ENCODE results near the gene FBXO31.

The FBXO31 gene

DNA sequence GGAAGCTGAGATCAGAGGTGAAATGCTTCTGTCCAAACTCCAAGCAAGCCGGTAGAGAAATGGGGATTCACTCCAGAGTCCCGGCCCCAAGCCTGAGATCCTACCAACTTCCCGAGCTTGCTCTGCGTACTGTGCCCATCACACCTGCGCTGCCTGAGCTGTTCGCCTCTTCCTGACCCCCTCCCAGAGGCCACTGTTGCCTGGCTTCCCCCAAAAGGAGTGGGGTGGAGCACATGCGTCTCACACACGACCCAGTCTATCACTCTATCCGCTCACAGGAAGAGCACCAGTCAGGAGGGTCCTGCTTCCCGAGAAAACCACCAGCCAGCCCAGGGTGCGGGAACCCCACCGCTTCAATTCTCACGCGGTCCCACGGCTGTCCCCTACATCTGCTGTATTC lies 52.9 kb downstream of the FBXO31 start:
- FAIRE-seq (no peak), DNase-seq (ENCODE audit: low spot score) (no peak)

DNA sequence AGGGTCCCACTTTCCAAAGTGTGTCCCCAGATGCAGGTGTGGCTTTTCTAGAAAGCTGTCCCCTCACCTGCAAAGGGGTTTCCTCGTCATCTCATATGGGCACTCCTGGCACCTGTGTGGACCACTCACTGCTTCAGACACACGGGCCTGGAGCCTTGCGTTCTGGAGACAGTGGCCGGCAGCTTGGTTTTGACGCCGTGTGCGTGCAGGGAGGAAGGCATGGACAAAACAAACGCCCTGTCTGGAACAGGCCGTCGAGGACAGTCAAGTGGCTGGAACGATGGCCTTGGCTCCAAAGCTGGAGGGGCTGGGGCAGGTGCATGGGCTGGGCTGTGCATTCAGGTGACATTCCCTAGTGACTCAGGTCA lies 53.3 kb downstream of the FBXO31 start:
- no peak for DNase-seq (ENCODE audit: low spot score)
- FAIRE-seq, result no peak

DNA sequence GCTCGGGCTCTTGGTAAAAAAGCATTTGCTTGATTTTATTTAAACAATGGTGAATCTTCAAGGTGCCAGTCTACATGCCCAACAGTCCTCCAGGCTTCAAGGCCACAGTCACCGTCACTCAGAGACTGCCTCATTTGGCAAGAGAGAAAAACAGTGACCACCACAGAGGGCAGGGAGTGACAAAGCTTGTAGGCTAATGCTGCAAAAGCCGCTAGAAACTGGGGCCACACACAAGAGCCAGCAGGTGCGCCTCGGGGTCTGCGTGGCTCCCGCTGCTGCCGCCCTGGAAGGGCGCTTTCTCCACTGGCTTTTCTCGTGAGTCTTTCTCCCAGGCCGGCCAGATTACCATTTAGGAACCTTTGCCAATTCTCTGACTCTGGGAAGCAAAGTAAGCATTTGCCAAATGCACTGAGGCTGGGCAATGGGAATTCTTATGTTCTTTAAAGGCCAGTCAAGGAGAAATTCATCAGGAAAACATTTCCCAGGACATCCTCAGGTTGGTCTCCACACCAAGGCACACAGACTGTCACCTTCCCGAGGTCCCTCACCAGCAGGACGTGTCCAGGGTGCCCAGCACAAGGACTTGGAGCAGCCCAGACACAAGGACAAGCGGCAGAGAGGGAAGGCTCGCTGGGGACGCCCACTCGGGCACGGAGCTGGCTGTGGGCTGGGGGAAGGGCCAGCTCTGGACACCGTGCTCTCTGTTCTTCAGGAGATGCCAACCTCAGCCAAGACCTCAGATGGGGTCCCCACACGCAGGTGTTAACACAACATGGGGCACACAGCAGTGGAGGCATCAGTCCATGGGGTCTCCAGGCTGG lies 53.9 kb downstream of the FBXO31 start:
- FAIRE-seq (no peak), DNase-seq (ENCODE audit: low spot score) (no peak)

DNA sequence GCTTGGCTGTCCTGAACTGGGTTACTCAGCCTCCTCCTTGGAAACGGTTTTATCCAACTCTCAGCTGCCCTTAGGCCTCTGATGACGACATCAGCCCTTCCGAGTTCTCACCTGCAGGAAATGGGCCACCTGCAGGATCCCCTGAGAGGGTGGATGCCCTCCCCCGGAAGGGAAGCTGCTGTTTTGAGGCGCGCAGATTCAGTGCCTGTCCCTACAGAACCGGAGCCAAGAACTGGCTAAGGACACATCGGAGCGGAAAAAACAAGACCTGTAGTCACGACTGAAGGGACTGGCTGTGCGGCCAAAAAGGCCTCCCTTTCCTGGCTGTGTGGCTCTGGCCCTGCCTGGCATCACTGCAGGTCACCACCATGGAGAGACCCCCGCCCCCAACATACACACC lies 54.7 kb downstream of the FBXO31 start:
- FAIRE-seq (no peak), DNase-seq (ENCODE audit: low spot score) (no peak)

DNA sequence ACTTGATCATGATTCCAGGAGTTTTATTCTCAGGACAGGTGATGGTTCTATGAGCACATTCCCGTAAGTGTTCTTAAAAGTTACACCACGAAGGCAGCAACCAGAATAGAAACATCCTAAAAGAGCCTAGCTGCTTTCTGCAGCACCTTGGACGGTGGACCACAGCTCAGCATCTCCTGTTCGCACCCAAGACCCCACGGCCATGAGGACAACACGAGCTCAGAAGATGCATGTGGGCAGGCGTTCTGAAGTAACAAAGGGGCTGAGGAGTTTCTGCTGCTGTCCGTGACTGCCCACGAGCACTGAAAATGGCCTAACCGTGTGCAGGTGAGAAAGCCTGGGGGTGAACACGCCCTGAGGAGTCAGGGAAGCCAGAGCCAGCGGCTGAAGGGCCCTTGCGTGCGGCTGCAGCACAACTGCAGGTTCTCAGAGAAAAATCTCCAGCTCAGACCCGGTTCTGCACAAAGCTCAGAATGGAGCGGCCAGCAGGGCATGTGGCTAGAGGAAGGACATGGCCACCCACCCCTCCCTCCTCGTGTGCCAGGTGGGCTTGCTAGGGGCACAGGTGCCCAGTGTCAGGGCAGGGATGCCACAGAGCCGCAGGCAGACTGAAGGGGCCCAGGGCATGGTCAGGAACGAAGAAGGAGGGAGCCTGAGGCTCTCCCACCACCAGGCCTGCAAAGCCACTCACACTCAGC lies 55.6 kb downstream of the FBXO31 start:
- FAIRE-seq (no peak), DNase-seq (ENCODE audit: low spot score) (no peak)

DNA sequence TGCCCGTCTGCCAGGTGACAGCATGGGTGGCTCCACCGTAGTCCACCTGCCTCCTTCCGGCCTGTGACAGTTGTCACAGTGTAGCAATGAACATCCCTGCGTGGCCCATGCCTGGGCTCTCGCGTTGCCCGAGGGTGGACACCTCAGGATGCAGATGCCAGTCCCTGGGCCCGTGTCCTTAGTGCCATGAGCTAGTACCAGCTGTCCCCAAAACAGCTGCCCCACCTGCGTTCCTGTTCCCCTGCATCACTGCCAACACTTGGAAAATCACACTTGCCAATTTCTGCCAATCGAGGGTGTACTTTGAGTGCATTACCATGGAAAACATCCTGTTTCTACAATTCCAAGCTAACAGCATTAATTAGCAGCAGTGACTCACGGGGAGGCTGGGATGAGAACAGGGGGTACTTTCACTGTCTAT lies 57.4 kb downstream of the FBXO31 start:
- DNase-seq (ENCODE audit: low spot score) (no peak), FAIRE-seq (no peak)

DNA sequence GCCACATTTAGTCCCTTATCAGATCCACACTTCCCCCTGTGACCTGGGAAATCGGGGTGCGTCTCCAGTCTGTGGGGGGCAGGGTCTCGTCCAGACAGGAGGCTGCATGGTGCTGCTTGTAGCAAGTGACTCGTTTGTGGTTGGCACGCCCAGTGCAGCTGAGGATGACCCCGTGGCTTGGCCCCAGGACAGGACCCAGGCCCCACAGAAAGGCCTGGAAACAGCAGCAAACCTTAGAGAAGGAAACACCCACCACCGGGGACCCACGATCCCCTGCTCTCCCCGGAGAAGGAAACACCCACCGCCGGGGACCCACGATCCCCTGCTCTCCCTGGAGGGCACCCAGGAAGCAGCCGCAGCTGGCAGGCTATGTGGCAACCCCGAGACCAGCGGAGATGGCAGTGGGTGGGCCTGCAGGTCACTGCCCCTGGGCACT lies 58.1 kb downstream of the FBXO31 start:
- DNase-seq (ENCODE audit: low spot score) (no peak), FAIRE-seq (no peak)

DNA sequence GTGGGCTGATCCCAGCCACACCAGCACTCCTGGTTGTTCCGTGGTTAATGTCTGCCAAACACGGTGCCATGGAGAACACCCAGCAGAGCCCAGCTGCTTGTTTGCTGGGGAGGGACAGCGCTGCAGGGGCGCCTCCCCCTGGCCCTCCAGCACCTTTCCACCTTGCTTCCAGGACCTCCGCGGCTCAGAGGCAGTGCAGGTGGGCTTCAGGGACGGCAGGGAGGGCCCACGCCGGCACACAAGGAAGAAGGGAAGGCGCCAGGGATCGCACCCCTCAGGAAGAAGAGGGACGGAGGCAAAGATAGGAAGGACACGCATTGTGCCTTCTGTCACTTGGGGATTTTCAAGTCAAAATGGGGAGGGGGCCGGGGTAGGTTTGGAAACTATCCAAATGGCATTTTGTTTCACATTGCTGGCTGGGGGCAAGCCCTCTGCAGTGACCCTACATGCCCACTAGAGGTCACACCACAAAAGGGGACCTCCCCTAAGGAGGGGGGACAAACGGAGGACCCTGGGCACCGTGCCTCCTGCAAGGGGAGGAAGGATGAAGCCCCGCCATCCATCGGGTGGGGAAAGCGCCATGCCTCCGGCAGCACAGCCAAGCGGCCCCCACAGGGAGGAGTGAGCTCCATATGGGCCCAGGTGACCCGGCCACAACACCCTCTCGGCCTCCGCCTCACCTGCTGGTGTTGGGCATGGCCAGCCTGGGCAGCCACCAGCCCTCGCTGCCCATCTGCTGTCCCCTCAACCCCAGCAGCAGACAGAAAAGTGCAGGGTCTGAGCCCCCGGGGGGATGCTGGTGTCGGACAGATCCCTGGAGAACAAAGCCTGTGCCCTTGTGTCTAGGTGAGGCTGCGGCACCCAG lies 58.9 kb downstream of the FBXO31 start:
- DNase-seq (ENCODE audit: low spot score) (no peak), FAIRE-seq (no peak)

DNA sequence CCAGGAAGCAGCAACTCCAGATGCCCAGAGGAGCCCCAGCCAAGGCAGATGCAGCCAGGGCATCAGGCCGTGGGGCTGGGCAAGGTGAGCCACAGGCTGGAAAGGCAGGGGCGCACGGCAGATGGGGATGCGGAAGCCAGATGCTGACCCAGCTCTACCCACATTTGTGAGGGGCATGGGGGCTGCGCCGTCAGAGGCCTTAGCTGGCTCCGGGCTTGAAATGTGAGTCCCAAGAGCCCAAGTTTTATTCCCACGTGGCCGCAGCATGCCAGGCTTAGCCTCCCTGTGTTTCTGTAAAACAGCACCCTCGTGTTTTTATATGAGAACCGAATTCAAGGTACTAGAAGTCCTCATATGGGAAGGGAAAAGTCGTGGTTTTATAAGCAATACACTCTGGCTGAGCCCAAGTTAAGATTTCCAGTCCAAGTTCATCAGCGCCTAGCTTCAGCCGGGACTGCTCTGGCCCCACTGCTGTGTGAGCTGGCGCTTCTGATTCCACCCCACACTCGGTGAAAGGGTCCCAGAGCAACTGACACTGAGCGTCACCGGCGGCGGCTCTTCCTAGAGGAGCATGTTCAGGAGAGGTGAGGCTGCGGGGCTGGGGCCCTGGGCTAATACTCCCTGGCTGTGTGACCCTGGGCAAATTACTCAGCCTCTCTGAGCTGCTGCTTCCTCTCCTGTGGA lies 59.7 kb downstream of the FBXO31 start:
- DNase-seq (ENCODE audit: low spot score), result no peak
- no peak for FAIRE-seq

DNA sequence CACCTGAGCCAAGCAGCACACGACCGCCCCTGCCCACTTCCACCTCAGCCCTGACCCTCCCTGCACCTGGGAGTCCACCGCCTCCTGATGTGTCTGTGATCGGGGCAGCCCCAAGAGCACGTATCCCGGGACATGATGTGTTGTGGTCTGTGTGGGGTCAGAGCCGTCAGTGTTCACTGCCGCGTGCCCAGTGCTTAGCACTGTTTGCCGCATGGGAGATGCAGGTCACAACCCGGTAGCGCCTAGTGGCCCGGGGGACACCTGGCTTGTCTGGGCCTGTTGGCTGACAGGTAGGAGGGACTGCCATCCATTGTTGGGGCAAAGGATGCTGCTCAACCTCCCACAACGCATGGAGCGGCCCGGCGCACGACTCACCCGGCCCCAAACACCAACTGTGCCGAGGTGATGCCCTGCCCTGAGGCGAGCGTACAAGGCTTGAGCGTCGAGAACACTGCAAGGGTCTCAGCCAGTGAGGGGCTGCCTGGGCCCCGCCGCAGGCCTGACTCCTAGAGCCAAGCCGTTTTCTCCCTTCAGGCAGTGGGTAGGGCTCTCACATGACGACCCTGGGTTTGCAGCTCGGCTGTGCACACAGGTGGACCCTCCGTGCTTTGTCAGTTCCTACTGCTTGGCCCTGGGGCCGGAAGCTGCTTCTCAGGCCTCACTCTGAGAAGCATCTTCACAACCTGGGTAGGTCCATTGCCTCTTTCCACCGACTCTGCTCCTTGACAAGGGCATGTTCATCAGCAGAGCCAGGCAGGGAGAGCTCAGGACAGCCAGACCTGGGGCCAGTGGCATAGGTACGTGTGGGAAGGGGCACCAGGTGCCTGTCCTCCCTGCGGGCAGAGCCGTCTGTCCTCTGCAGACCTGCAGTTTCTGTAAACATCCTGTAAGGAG lies 60.5 kb downstream of the FBXO31 start:
- FAIRE-seq, result no peak

DNA sequence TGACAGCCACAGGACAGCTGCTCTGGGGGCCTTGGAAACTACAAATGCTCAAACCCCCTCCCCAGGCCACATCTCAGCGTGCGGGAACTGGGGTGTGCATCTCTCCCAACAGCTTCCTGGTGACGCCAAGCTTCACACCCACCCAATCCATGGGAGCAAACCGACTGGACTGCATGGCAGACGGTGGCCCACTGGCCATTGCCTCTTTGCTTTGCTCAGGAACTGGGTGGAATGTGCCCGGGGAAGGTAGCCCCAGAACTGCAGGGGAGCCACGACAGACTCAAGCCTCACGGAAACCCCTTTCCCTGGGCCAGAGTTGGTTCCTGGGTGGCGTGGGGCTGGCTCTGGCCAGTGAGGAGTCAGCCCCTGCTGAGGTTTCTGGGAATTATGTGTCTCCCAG lies 61.2 kb downstream of the FBXO31 start:
- DNase-seq (ENCODE audit: low spot score) (no peak), FAIRE-seq (no peak)

More for the DNA sequence above, 60.5 kb downstream of the FBXO31 start:
- DNase-seq (ENCODE audit: low spot score), result no peak

DNA sequence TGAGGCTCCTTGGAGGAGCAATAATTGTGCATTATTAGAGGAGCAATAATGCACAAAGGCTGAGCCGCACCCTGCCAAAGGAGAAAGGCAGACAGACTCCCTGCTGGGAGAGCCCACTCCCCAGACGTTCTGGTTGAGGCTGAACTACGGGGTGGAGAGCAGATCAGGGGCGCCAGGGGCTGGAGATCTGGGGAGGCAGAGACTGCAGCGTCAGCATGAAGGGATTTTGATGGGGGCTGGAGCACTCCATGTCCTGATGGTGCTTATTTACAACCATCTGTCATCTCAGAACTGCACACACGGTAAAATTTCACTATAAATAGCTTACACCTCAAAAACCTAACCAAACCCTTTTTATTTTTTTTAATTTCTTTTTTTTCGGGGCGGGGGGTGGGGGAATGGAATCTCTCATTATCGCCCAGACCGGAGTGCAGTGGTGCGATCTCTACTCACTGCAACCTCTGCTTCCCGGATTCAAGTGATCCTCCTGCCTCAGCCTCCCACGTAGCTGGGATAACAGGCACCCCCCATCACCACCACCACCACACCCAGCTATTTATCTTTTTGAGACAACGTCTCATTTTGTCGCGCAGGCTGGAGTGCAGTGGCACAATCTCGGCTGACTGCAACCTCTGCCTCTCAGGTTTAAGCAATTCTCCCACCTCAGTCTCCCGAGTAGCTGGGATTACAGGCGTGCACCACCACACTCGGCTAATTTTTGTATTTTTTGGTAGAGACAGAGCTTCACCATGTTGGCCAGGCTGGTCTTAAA lies 62.1 kb downstream of the FBXO31 start:
- no peak for FAIRE-seq
- DNase-seq (ENCODE audit: low spot score), result no peak

DNA sequence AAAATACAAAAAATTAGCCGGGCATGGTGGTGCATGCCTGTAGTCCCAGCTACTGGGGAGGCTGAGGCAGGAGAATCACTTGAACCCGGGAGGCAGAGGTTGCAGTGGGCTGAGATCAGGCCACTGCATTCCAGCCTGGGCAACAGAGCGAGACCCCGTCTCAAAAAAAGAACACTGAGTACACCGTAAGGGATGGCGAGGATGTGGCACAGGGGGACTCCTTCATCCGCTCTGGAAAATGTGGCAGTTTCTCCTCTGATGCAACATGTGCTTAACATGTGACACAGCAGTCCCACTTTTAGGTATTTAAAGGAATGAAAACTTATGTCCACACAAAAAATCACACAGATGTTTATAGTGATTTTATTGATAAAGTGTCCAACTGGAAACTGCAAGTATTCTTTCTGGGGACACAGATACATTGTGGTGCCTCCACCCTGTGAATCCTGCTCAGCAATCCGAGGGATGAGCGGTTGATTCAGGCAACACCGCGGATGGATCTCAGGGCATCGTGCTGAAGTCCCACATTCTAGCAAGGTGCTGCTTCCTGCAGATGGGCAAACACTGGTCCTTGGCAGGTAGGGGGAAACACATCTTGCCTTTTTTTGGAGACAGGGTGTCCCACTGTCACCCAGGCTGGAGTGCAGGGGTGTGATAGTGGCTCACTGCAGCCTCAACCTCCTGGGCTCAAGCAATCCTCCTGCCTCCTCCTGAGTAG lies 62.9 kb downstream of the FBXO31 start:
- FAIRE-seq, result no peak

DNA sequence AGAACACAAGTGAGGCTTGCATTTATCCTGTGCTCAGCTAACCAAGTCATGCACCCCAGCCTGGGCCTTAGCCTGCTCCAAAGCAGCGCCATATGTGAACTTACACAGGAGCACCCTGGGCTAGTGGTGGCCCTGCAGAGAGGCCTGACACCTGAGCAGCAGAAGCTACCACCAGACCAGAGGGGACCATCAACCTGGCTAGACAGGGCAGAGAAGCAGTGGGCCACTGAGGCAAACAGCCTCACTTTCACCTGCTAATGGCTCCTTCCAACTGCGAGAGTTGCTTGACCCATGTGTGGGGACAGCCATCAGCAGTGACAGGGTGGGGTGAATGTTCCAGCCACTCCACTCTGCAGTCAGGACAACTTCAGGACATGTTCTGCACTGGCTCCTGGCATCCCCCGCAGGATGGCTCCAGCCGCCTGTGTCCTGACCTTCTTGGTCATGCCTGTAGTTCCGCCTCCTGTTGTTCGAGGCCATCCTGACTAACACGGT lies 63.5 kb downstream of the FBXO31 start:
- DNase-seq (ENCODE audit: low spot score) (no peak), FAIRE-seq (no peak)

More for the DNA sequence above, 62.9 kb downstream of the FBXO31 start:
- no peak for DNase-seq (ENCODE audit: low spot score)

DNA sequence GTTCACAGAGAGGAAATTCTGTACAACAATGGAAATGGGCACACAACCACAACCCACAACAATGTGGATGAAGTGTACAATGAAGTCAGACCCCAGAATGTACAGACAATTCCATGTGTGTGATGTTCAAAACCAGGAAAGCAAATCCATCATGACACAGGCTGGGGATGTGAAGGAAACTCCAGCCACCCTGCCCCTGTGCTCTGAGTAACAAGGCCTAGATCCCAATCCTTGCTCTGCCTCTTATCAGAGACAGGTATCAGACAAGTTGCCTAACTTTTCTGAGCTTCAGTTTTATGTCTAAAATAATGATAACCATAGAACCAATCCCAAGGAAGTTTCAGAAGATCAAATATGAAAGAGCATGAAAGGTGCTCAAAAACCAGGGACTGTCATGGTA lies 64.6 kb downstream of the FBXO31 start:
- DNase-seq (ENCODE audit: low spot score) (no peak), FAIRE-seq (no peak)

DNA sequence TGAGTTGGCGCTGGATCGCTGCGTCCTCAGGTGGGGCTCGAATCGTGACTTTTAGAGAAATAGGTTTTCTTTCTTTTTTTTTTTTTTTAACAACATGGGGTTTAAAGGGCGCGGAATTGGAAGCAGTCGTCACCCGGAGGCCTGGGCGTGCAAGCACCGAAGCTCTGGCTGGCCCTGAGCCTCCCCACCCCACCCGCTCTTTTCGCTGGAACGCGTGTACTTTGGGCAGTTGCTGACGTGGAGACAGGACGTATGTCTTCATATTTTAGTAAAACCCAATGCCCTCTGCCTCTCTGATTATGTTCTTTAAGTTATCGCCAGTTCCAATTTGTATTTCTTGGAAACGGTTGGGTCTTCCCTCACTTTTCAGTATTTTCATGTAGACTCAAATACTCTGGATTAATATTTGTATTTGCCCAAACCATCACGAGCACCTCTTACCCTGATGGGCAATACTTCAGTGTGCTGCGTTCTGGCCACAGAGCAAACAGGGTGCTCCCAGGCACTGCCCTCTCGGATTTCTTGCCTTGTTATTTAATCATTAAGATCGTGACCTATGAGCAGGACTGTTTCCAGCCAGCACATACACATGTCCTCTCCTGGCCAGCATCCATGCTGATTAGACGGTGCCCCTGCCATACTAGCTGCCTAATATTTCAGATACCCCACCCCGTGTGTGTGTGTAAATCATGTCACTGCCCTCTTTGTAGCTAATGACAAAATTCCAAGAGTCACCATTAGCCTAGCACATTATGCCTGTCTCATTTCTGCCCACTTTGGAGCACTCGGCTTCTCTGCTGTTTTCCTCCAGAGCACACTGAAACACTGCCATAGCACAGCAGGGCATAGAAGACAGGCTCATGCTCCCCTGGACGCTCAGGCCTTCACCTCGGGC lies 65.6 kb downstream of the FBXO31 start:
- DNase-seq (ENCODE audit: low spot score), result peak; percentile 10
- no peak for FAIRE-seq

DNA sequence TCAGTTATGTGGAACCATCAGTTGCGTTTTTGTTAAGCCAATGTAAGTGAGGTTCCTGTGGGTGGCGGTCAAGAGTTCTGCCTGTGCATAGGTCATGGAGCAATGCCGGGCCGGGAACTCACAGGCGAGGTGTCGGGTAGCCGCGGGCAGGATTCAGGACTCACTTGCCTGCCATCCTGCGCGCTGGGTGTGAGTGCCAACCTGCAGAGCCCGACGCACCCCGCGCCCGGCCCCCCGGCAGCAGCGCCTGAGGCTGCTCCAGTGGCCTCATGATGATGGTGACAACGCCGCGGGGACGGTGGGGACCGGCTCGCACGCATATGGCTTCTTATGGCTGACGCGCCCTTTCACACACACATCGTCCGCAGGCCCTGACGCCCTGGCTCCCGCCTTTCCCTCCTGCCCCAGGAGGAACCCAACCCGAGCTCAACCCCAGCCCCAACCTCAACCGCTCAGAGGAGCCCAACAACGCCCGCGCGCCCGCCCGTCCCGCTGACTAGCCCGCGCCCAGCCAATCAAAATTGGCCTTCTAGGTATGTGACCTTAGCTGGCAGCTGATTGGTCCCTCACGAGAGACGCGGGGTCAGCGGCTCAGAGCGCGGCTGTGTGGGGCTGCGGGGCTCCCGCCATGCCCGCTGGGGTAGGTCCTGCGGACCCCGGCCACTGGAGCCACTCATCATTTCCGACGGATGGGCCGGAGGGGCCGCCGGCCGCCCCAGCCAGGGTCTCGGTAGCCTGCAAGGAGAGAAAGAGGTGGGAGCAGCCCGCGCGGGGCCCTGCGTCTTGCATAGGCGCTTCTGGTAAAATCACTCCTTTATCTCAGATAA lies 66.4 kb downstream of the FBXO31 start, which contains the start of gene C16orf95:
TSS of gene C16orf95 (minus strand) at position 470 of the 827 bp plus-strand sequence. CDS start at position 320, 150 bp downstream.
- FAIRE-seq, result no peak

More for the DNA sequence above, 66.4 kb downstream of the FBXO31 start, which contains the start of gene C16orf95:
- DNase-seq (ENCODE audit: low spot score), result peak; percentile 86

Data from RCC 7860 (cell line).